H9 (cell line): Measurements from ENCODE around the gene TTYH1. TPM values are rescaled to one million over a fixed set of nuclear protein-coding genes. Genes with fewer than 3 reads are reported as not detected.

Source experiments
- DNase-seq: peaks from one replicate; pipeline ENCODE4 v3.0.0-alpha.2; 2017
- H2AFZ ChIP-seq: one replicate; pipeline ENCODE4 v1.6.1; 2013; ENCODE audit warnings: mild to moderate bottlenecking, low read length, control low read depth, moderate library complexity
- H2AK5ac ChIP-seq: 2 replicates; pipeline ENCODE4 v1.6.1; 2013; ENCODE audit warnings: low read length, control low read depth, mixed read lengths; ENCODE audit not compliant: insufficient read length
- H2BK120ac ChIP-seq: one replicate; pipeline ENCODE4 v1.6.1; 2013; ENCODE audit warnings: low read depth, mild to moderate bottlenecking, low read length, control low read depth, inconsistent platforms; ENCODE audit not compliant: poor library complexity, severe bottlenecking
- H2BK12ac ChIP-seq: 2 replicates; pipeline ENCODE4 v1.6.1; 2013; ENCODE audit warnings: low read length, control low read depth, mixed read lengths, low read depth; ENCODE audit not compliant: insufficient read length
- H2BK15ac ChIP-seq: 2 replicates; pipeline ENCODE4 v1.6.1; 2013; ENCODE audit warnings: low read depth, low read length, control low read depth
- H2BK20ac ChIP-seq: one replicate; pipeline ENCODE4 v1.6.1; 2013; ENCODE audit warnings: low read depth, mild to moderate bottlenecking, low read length, control low read depth, inconsistent platforms; ENCODE audit not compliant: poor library complexity, severe bottlenecking
- H2BK5ac ChIP-seq: 2 replicates; pipeline ENCODE4 v1.6.1; 2013; ENCODE audit warnings: low read length, control low read depth, mixed read lengths; ENCODE audit not compliant: insufficient read length
- H3K14ac ChIP-seq: 2 replicates; pipeline ENCODE4 v1.6.1; 2013; ENCODE audit warnings: low read length, control low read depth; ENCODE audit not compliant: insufficient read depth
- H3K18ac ChIP-seq: 2 replicates; pipeline ENCODE4 v1.6.1; 2013; ENCODE audit warnings: low read depth, mild to moderate bottlenecking, mixed read lengths, low read length, control low read depth; ENCODE audit not compliant: insufficient read length
- H3K23ac ChIP-seq: 2 replicates; pipeline ENCODE4 v1.6.1; 2013; ENCODE audit warnings: low read length, control low read depth, mixed read lengths, low read depth; ENCODE audit not compliant: insufficient read length
- H3K23me2 ChIP-seq: 2 replicates; pipeline ENCODE4 v1.6.1; 2013; ENCODE audit warnings: low read depth, mild to moderate bottlenecking, mixed read lengths, low read length, control low read depth; ENCODE audit not compliant: insufficient read length, poor library complexity, severe bottlenecking
- H3K27ac ChIP-seq: 2 replicates; pipeline ENCODE4 v1.5.1; 2013; ENCODE audit warnings: low read length, control low read depth, mixed read lengths, low read depth; ENCODE audit not compliant: insufficient read length
- H3K27me3 ChIP-seq: 2 replicates; pipeline ENCODE4 v1.6.1; 2013; ENCODE audit warnings: low read length, control low read depth, inconsistent platforms; ENCODE audit not compliant: insufficient read depth
- H3K4ac ChIP-seq: 2 replicates; pipeline ENCODE4 v1.6.1; 2013; ENCODE audit warnings: low read depth, mild to moderate bottlenecking, control low read depth, inconsistent platforms, low read length, moderate library complexity
- H3K4me1 ChIP-seq: 2 replicates; pipeline ENCODE4 v1.6.1; 2013; ENCODE audit warnings: low read length, control low read depth, inconsistent platforms; ENCODE audit not compliant: insufficient read depth
- H3K4me2 ChIP-seq: 2 replicates; pipeline ENCODE4 v1.6.1; 2013; ENCODE audit warnings: low read length, control low read depth, mixed read lengths; ENCODE audit not compliant: insufficient read length, insufficient read depth
- H3K56ac ChIP-seq: 2 replicates; pipeline ENCODE4 v1.6.1; 2013; ENCODE audit warnings: low read depth, mild to moderate bottlenecking, mixed read lengths, low read length, control low read depth; ENCODE audit not compliant: insufficient read length
- H3K79me1 ChIP-seq: 2 replicates; pipeline ENCODE4 v1.6.1; 2013; ENCODE audit warnings: low read depth, mild to moderate bottlenecking, moderate library complexity, low read length, control low read depth, inconsistent platforms; ENCODE audit not compliant: insufficient read depth, poor library complexity, severe bottlenecking
- H3K79me2 ChIP-seq: 2 replicates; pipeline ENCODE4 v1.6.1; 2013; ENCODE audit warnings: low read length, control low read depth, inconsistent platforms; ENCODE audit not compliant: insufficient read depth
- H3K9ac ChIP-seq: 2 replicates; pipeline ENCODE4 v1.6.1; 2013; ENCODE audit warnings: low read length, control low read depth, mixed read lengths; ENCODE audit not compliant: insufficient read length; ENCODE audit errors: extremely low read depth
- H3K9me3 ChIP-seq: one replicate; pipeline ENCODE4 v1.6.1; 2013; ENCODE audit warnings: low read depth, low read length, inconsistent platforms; ENCODE audit not compliant: control insufficient read depth
- H3T11ph ChIP-seq: one replicate; pipeline ENCODE4 v1.6.1; 2013; ENCODE audit warnings: mild to moderate bottlenecking, low read length, control low read depth, inconsistent platforms
- H4K20me1 ChIP-seq: one replicate; pipeline ENCODE4 v1.6.1; 2013; ENCODE audit not compliant: control insufficient read depth, insufficient read length, insufficient read depth
- H4K5ac ChIP-seq: 2 replicates; pipeline ENCODE4 v1.6.1; 2013; ENCODE audit warnings: low read depth, mild to moderate bottlenecking, mixed read lengths, low read length, control low read depth; ENCODE audit not compliant: insufficient read length
- H4K8ac ChIP-seq: replicated peaks from 2 replicates; pipeline ENCODE4 v1.6.1; 2013; ENCODE audit warnings: low read length, control low read depth, mixed read lengths, low read depth; ENCODE audit not compliant: insufficient read length
- H4K91ac ChIP-seq: 2 replicates; pipeline ENCODE4 v1.6.1; 2013; ENCODE audit warnings: low read depth, mild to moderate bottlenecking, moderate library complexity, mixed read lengths, low read length, control low read depth; ENCODE audit not compliant: insufficient read length
- H3K27ac Mint-ChIP-seq, 3 experiments: 2 replicates in 2 of 3; 3 replicates in 1 of 3; pipeline ENCODE4 v1.8.0; 2020 to 2021; ENCODE audit warnings: mixed read lengths in 3 of 3, mild to moderate bottlenecking in 1 of 3, moderate library complexity in 1 of 3
- H3K27me3 Mint-ChIP-seq: 2 replicates; pipeline ENCODE4 v1.8.0; 2021; ENCODE audit warnings: low read depth, mild to moderate bottlenecking, moderate library complexity, mixed read lengths
- H3K36me3 Mint-ChIP-seq, 3 experiments: 2 replicates in 2 of 3; 3 replicates in 1 of 3; pipeline ENCODE4 v1.8.0; 2020 to 2021; ENCODE audit warnings: low read depth in 3 of 3, mixed read lengths in 3 of 3; ENCODE audit not compliant: insufficient read depth in 1 of 3
- H3K4me1 Mint-ChIP-seq, 2 experiments: 2 replicates each; pipeline ENCODE4 v1.8.0; 2020; ENCODE audit warnings: mixed read lengths in 2 of 2
- H3K4me3 Mint-ChIP-seq, 2 experiments: 2 replicates in 1 of 2; 3 replicates in 1 of 2; pipeline ENCODE4 v1.8.0; 2020 to 2021; ENCODE audit warnings: mild to moderate bottlenecking in 2 of 2, mixed read lengths in 2 of 2, moderate library complexity in 1 of 2
- H3K9me3 Mint-ChIP-seq, 2 experiments: 2 replicates in 1 of 2; 3 replicates in 1 of 2; pipeline ENCODE4 v1.8.0; 2020; ENCODE audit warnings: mild to moderate bottlenecking in 2 of 2, mixed read lengths in 2 of 2, moderate library complexity in 1 of 2
- CTCF ChIP-seq: fragments of 200-600 bp; sonication (generic); conservative IDR thresholded peaks from 3 replicates; pipeline ENCODE4 v1.8.0; 2021; ENCODE audit warnings: antibody characterized with exemption, mild to moderate bottlenecking
- WGBS: extraction: QIAGEN DNeasy Blood & Tissue Kit; methylation state at CpG from one replicate; pipeline ENCODE4 v1.1.7; 2013; ENCODE audit warnings: missing lambda C conversion rate, low lambda C conversion rate, mixed read lengths; ENCODE audit not compliant: insufficient read length; ENCODE audit errors: extremely low coverage; 5-methylcytosine and 5-hydroxymethylcytosine counted together
- total RNA-seq: library from RNA; stranded (reverse); gene quantifications from 2 replicates; pipeline ENCODE4 v1.2.1, GENCODE V29; 2021

TTYH1 gene
- total RNA-seq, 1 experiment from 2014 or later, result 47.1 TPM

GRCh38 chr19:54400913-54401312, 14.4 kb upstream of the TTYH1 start:
- Histone ChIP-seq H3K4ac (no peak overlapping the region), H4K5ac (no peak overlapping the region), H3K9ac (no peak overlapping the region), H2BK20ac (no peak overlapping the region), H4K8ac (no peak overlapping the region), H3K9me3 (no peaks in the 10 kb centered on the region), H2AFZ (no peak overlapping the region), H2BK120ac (no peak overlapping the region), H2AK5ac (no peak overlapping the region), H3K79me1 (no peaks in the 10 kb centered on the region), H3K4me2 (no peak overlapping the region), H3K23me2 (no peaks in the 10 kb centered on the region), H3K18ac (no peak overlapping the region), H4K91ac (no peak overlapping the region), H3K56ac (no peak overlapping the region), H3K27me3 (no peaks in the 10 kb centered on the region), H3K79me2 (no peaks in the 10 kb centered on the region), H4K20me1 (no peaks in the 10 kb centered on the region), H3K14ac (no peak overlapping the region), H2BK15ac (no peak overlapping the region), H3K23ac (no peak overlapping the region), H3K27ac (no peak overlapping the region), H2BK12ac (no peak overlapping the region), H3T11ph (no peak overlapping the region), H2BK5ac (no peak overlapping the region), H3K4me1 (no peaks in the 10 kb centered on the region)
- Mint-ChIP-seq H3K36me3 (no peaks in the 10 kb centered on the region; a peak in 1 of 7 replicates), H3K9me3 (peaks cover 3 to 65% of the 10 kb centered on the region in 2 experiments), H3K4me3 (no peak overlapping the region), H3K27ac (no peak overlapping the region), H3K4me1 (peaks cover 12 to 16% of the 10 kb centered on the region in 2 experiments), H3K27me3 (peaks cover 56% of the 10 kb centered on the region)
- no peak for TF ChIP-seq CTCF
- DNase-seq, result no peak
- WGBS, result no CpG with 5 or more reads among the region's 6 CpGs
